GM18499 (cell line): ENCODE measurements around the gene OR7C1.
"Not testable (repeated sequence)": the region's sequence is repeated elsewhere in the genome, so short reads cannot be mapped to it uniquely, and the experiment has no call there.

Source experiments
- ATAC-seq: cut with Tn5 transposase; IDR thresholded peaks from one replicate; pipeline ENCODE4 v1.9.1; 2021; ENCODE audit warnings: moderate number of reproducible peaks; ENCODE audit not compliant: insufficient read depth, unreplicated experiment

Gene OR7C1

DNA sequence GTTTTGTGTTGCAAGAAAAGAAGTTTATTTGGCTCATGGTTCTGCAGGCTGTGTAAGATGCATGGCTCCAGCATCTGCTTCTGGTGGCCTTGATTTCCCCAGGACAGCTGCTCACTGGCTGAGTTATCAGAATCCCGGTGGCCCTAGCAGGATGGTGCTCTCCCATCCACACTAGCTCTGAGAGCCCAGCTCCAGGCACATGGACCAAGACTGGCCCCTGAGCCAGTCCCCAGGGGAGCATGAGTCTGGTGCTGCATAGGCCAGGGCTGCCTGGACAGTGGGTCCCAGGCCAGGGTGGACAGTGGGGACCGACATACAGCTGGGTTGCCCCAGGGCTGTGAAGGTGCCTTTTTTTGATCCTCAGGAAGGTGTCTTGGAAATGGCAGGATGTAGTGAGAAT lies 67.0 kb downstream of the OR7C1 start:
- ATAC-seq: no peak

DNA sequence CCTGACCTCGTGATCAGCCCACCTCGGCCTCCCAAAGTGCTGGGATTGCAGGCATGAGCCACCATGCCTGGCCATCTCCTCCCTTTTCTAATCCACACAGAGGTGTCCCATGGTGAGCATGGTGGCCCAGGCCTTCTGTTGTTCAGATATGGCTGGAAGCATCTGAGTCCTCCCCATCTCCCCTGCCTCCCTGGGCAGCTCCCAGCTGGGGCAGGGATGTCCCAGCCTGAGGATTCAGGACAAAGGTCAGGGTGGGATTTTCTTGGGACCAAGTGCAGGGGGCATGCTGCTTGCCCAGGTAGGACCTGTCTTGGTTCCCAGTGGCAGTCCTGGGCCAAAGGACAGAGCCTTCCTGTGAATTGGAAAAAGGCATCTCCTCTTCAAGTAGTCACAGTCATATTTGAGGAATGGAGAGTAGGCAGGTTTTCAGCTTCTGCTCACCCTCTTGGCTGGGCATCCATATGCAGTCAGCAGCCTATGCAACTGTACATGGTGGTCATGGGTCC lies 67.5 kb downstream of the OR7C1 start:
- ATAC-seq: no peak

DNA sequence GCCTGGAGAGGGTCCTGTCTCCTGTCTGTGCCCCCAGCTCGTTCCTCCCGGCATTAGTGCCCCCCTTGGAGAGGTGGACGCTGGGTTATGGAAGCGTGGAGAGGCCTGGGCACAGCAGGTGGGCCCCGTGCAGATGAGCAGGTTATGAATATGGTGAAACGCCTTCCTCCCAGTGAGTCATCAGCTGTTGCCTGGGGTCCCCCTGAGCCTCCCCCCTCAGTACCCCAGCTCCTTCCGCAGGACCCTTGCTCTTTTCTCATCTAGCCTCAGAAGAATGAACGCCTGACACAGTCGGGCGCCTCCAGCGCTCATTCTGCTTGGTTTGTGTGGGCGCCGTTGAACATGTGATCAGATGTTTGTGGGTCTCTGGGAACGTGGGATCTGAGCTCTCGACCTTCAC lies 69.1 kb downstream of the OR7C1 start:
- not testable (repeated sequence) for ATAC-seq

DNA sequence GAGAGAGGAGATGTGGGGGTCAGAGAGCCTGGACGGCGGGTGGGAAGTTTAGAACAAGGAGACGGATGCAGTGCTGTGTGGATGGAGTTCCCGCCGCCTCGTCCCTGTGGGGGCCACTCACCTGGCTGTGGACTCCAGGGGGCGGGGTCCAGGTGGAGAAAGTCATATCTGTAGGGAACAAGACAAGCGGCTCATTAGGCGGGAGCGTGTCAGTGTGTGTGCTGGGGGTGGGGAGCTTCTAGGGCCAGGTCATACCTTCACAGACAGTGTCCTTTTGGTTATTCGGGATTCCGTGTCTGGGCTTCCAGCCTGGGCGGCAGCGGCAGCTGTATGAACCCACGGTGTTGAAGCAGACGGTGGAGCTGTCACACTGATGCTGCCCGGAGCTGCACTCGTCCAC lies 69.6 kb downstream of the OR7C1 start:
- ATAC-seq: not testable (repeated sequence)

DNA sequence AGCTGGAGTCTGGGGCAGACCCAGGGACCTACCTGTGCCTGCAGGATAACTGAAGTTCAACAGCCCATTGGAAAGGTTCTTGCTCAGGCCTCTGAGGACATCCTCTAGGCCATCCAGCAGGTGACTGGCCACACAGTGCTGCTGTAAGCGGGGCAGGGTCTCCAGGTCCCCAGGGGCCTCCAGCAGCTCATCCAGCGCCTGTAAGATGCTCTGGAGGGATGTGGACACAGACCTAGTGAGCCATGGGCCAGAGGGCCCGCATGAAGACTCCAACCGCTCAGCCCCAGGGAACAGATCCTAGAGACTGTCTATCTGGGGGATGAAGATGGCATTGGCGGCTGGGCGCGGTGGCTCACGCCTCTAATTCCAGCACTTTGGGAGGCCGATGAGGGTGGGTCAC lies 70.6 kb downstream of the OR7C1 start:
- ATAC-seq: no peak

DNA sequence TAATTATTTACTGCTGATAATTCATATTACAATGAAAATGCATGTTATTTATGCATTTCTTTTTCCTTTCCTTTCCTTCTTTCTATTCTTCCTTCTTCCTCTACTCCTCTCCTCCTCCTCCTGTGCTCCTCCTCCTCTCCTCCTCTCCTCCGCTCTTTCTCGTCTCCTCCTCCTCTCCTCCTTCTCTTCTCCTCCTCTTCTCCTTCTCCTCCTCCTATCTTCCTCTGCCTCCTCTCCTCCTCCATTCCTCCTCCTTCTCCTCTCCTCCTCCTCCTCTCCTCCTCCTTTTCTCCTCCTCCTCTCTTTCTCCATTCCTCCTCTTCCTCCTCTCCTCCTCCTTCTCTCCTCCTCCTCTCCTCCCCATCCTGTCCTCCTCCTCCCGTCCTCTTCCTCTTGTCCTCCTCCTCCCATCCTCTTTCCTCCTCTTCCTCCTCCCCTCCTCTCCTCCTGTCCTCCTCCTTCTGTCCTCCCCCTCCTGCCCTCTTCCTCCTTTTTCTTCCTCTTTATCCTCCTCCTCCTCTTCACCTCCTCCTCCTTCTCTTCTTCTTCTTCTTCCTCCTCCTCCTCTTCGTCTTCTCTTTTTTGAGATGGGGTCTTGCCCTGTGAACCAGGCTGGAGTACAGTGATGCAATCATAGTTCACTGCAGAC lies 71.4 kb downstream of the OR7C1 start:
- ATAC-seq: no peak

DNA sequence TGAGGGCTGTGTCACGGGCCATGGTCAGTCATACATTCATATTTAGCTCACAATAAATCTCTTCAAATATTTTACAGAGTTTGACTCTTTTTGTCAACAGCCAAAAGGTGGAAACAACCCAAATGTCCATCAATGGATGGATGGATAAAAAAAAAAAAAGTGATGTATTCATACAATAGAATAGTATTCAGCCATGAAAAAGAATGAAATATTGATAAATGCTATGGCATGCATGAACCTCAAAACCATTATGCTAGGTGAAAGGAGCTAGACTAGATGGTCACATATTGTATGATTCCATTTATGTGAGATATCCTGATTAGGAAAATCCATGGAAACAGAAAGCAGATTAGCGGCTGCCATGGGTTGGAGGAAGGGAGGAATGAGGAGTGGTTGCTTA lies 72.9 kb downstream of the OR7C1 start:
- ATAC-seq: no peak

DNA sequence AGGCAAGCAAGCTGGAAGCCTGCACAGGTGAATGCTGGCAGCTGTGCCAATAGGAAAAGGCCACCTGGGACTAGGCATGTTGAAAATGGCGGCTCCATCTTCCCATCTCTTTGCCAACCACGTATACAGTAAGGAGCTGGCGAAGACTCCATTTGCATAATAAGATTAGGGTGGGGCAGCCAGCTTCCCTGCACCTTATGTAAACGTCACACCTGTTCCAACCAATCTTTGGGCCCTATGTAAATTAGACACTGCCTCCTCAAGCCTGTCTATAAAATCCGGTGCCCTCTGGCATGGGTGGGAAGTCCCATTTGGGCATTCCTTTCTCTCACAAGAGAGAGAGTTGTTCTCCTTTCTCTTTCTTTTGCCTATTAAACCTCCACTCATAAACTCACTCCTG lies 73.4 kb downstream of the OR7C1 start:
- no peak for ATAC-seq

DNA sequence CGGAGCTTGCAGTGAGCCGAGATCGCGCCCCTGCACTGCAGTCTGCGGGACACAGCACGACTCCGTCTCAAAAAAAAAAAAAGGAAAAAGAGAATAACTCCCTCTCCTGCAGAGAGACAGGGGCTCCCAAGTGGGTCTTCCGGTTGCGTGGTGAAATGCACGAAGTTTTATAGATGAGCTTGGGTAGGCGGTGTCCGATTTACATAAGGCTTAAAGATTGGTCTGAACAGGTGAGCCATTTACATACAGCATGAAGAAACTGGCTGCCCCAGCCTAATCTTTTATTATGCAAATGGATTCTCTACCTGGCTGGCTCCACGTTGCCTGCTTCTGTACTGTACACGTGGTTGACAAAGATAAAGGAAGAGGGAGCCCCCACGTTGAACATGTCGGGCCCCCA lies 76.2 kb downstream of the OR7C1 start:
- no peak for ATAC-seq

DNA sequence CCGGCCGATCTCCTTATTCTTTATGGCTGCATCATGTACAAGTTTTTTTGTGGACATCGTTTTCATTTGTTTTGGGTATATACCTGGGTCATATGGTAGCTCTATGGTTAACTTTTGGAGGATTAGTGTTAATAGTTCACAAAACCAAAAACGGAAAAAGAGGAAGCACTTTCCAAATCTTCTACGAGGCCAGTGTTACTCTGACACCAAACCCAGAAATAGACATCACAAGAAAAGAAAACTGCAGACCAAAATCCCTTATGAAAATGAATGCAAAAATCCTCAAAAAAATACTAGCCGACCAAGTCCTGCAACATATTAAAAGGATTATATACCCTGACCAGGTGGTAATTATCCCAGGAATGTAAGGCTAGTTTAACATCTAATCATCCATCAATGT lies 86.4 kb downstream of the OR7C1 start:
- ATAC-seq: no peak
